ENCODE data around the gene SLC12A9.

DNA sequence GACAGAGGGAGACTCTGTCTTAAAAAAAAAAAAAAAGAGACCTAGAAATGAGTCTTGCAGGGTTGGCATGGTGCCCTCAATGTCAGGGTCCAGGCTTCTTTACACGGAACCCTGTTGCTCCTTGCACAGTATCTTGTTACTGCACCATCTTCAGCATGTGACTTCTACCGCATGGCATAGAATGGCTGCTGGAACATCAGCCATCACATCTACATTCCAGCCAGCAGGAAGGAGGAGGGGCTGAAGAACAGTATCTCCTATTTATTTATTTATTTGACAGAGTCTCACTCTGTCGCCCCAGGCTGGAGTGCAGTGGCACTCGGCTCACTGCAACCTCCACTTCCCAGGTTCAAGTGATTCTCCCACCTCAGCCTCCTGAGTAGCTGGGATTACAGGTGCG lies 46.9 kb downstream of the SLC12A9 start:
- TF ChIP-seq GATA3 (IDR thresholded peaks at IDR 0.05; ENCODE audit: low read depth, low read length) = no peak
- no peak for TF ChIP-seq GATA2 (IDR thresholded peaks at IDR 0.05; ENCODE audit: low read depth, low read length)

All from SH-SY5Y (cell line).